Measurements from ENCODE around the gene RBM33.
A peak's percentile ranks its signal among the peaks of the same experiment; 100 is the strongest.
"Not testable (repeated sequence)": the region's sequence is repeated elsewhere in the genome, so short reads cannot be mapped to it uniquely, and the experiment has no call there.

RBM33 gene

GRCh38 chr7:155809332-155809946 lies 165.0 kb downstream of the RBM33 start:
- no peak for DNase-seq (ENCODE audit: low spot score)

GRCh38 chr7:155809947-155810769 lies 165.7 kb downstream of the RBM33 start:
- DNase-seq (ENCODE audit: low spot score): no peak

- no peak for DNase-seq (ENCODE audit: low spot score)
These were observed 166.5 kb downstream of the RBM33 start for GRCh38 chr7:155810770-155811559.

GRCh38 chr7:155811560-155811894 lies 167.1 kb downstream of the RBM33 start:
- DNase-seq (ENCODE audit: low spot score): no peak

GRCh38 chr7:155811895-155812761 lies 167.7 kb downstream of the RBM33 start, which contains the start of gene SHH:
SHH (minus strand) TSS chr7:155812463; CDS start chr7:155812122, 341 bp downstream.
- DNase-seq (ENCODE audit: low spot score): no peak

DNA sequence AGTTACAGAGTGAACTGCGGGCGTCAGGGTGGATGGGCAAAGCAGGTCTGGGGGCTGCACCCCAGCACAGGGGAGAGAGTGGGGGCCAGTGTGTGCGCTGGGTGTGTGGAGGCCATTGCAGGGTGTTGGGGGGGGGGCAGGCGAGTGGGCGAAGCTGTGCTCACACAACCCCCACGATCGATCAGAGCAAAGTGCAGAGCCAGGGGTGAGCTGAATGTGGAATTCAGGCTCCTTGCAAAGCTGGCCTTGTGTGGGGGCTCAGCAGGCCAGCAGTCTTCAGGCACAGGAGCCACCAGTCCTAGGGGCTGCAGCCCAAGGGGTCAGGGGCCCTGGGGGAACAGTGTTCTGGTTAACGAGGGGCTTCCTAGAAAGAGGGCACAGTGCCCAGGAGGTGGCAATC lies 168.7 kb downstream of the RBM33 start:
- no peak for DNase-seq (ENCODE audit: low spot score)

DNA sequence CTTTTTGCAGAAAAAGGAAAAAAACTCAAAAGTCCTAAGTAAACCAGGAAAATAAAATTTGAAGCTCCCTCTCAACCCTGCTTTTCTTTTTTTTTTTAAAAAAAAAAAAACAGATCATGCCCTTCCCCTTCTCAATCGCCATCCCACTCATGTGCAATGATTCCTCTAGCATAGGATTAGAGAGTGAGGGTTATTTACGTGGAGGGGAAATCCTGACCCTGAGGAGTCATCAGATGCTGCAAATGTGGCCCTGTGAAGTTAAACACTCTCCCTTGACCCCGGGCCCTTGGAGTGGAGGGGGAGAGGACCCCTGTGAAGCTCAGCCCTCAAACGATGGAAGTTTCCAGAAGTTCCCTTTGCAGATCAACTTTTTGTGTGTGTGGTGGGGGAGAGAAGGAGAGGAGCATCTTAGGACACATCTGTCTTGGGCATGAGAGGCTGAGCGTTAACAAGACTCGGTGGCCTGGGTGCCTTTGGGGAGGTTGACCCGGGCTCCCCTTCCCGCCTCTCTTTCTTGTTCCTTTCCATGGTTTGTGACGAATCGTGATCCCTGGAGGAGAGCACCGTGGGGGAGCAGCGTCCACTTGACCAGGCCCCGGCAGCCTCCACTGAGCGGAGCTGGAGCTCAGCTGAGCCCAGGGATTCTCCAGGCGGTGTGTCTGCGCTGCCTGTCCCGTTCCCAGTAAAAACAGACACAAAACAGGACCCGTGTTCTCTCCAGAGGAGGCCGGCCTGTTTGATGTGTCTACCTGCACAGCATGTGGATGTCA lies 169.3 kb downstream of the RBM33 start:
- no peak for DNase-seq (ENCODE audit: low spot score)

DNA sequence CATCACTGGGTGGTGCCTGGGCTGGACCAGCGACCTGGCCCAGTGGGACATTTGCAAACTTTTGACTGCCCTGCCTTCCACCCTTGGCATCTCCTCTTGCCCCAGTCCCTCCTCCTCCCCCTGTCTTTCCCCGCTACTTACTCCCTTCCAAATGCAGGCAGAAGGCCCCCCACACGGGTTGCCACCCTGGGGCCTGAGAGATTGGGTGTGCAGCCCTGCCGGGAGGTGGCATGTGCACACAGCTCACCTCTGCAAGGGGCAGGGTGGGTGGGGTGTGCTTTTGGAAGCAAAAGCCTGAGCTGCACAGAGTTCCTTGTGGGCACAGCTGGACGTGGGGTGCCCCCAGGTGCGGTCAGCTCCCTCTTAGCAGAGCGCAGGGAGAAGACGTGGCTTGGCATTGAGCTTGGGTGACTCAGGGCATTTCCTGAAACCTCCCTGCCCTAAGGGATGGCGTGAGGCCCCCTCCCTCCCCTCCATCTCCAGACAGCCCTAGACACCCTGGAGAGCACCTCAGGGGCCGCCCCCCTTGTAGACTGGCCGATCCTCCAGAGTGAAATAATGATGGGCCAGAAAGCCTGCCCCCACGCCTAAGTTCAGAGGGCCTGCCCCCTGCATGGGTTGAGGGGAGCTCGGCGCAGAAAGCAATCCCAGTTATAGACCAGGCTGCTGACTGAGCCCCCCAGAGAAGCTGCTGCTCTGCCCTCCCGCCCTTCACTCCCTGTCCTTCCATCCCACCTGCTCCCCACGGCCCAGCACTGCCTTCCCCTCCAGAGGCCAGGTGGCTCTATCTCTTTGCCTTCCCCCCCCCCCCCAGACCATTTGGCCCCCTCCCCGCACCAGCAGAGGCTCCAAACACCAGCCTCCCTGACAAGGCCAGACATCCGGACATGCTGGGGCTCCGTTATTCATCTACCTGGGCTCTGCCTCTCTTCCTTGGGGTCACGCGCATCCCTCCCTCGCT lies 170.1 kb downstream of the RBM33 start:
- DNase-seq (ENCODE audit: low spot score): no peak

DNA sequence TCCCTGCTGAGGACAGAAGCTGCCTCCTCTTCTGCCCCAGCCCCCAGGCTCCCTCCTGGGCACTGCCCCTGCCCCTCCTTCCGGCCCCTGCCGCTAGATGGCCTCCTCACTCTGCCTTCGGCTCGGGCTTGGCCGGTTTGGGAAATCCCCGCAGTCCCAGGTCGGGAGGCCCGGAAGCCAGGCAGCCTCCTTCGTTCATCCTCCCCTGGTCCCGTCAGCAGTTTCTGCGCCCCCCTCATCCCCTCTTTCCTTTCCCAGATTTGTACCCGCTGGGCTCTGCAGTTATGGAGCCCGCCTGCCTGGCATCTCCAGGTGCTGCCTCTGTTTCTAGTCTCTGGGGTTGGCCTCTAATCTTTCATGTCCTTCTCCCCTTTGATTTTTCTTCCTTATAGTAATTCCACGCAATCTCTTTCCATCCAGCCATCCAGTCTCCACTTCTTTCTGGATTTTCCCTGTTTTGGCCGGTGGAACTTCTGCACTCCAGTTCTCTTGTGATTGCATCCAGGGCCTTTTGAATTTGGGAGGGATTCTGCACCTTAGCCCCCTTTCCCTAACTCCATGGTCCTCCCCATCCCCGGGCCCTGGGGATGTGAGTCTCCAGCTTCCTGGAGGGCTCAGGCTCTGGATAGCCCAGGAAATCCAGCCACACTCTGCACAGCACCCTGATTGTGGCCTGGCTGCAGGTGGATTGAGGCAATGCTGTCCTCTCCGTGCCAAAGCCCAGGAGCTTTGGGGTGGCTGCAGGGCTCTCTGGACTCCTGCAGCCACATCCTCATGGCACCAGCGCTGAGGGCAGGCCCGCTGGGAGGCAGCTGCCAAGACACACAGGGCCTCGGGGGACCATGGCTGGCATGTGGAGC lies 171.1 kb downstream of the RBM33 start:
- peak; percentile 81 for DNase-seq (ENCODE audit: low spot score)

DNA sequence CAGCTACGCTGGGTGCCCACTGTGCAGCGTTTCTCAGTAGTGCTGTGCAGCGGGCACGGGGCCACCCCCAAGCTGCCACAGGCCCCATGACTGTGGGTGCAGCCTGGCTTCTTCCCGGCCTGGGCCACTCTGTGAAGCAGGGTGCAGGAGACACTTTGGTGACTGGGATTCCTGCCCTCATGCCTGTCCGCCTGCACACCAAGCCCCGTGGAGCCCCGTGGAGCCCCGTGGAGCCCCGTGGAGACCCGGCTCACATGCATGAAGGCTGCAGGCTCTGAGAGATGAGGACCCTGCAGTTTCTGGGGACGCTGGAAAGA lies 171.7 kb downstream of the RBM33 start:
- DNase-seq (ENCODE audit: low spot score): no peak

GRCh38 chr7:155816996-155817395 lies 172.5 kb downstream of the RBM33 start:
- DNase-seq (ENCODE audit: low spot score): no peak

DNA sequence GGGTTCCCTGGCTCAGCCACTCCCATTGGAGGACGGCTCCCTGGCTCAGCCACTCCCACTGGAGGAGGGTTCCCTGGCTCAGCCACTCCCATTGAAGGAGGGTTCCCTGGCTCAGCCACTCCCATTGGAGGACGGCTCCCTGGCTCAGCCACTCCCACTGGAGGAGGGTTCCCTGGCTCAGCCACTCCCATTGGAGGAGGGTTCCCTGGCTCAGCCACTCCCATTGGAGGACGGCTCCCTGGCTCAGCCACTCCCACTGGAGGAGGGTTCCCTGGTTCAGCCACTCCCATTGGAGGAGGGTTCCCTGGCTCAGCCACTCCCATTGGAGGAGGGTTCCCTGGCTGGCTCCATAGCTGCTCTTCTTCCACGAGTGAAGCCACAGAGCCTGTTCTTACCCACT lies 173.1 kb downstream of the RBM33 start:
- DNase-seq (ENCODE audit: low spot score): not testable (repeated sequence)

GRCh38 chr7:155818154-155818819 lies 173.8 kb downstream of the RBM33 start:
- no peak for DNase-seq (ENCODE audit: low spot score)

- no peak for DNase-seq (ENCODE audit: low spot score)
These were observed 174.3 kb downstream of the RBM33 start for GRCh38 chr7:155818820-155819168.

- DNase-seq (ENCODE audit: low spot score): no peak
These were observed 174.7 kb downstream of the RBM33 start for GRCh38 chr7:155819186-155819585.

DNA sequence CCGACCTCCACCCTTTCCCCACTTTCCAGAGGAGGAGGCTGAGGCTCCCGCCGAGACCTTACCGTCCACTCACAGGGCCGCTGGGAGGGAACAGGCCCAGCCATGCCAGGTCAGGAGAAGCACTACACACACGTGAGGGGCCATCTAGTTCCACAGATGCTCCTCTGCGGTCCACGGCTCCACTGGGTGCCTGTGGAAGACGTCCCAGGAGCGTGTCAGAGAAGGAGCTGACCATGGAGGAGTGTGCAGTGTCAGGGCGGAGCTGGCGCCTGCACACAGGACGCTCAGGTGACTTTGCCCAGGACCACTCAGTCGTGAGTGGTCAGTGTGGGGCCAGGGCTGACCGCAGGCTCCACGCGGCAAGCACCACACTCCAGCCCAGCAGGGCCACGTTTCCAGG lies 175.8 kb downstream of the RBM33 start:
- DNase-seq (ENCODE audit: low spot score): no peak

GRCh38 chr7:155820788-155821187 lies 176.3 kb downstream of the RBM33 start:
- DNase-seq (ENCODE audit: low spot score): no peak

- no peak for DNase-seq (ENCODE audit: low spot score)
These were observed 177.4 kb downstream of the RBM33 start for GRCh38 chr7:155821851-155822250.
